Spleen (tissue), 11 donors: ENCODE measurements around the gene AAGAB. TPM values are rescaled to one million over a fixed set of nuclear protein-coding genes. Genes with fewer than 3 reads are reported as not detected.

Experiments used
- DNase-seq: peaks from one replicate; pipeline ENCODE4 v3.0.0-alpha.2; 2020
- H3K27ac ChIP-seq, 8 donors: fragments of 200-600 bp; sonication (generic) in 7 of 8; 1 replicate in 4 of 8; 2 replicates in 4 of 8; pipeline versions ENCODE4 v1.5.0 to v1.8.0; 2016 to 2021; ENCODE audit warnings: inconsistent platforms in 4 of 8, mild to moderate bottlenecking in 4 of 8, moderate library complexity in 1 of 8
- H3K27me3 ChIP-seq, 7 donors: fragments of 200-600 bp; sonication (generic) in 6 of 7; replicated peaks in 1 of 7; 1 replicate in 4 of 7; 2 replicates in 3 of 7; pipeline versions ENCODE4 v1.5.0 to v1.8.0; 2016 to 2021; ENCODE audit warnings: inconsistent platforms in 3 of 7, mild to moderate bottlenecking in 1 of 7
- H3K36me3 ChIP-seq, 6 donors: fragments of 200-600 bp; sonication (generic) in 5 of 6; 1 replicate in 4 of 6; 2 replicates in 2 of 6; pipeline versions ENCODE4 v1.5.0 to v1.8.0; 2016 to 2021; ENCODE audit warnings: inconsistent platforms in 2 of 6
- H3K4me1 ChIP-seq, 6 donors: fragments of 200-600 bp; sonication (generic) in 5 of 6; 1 replicate in 3 of 6; 2 replicates in 3 of 6; pipeline versions ENCODE4 v1.5.0 to v1.8.0; 2016 to 2021; ENCODE audit warnings: inconsistent platforms in 3 of 6
- H3K4me3 ChIP-seq, 8 donors: fragments of 200-600 bp; sonication (generic) in 7 of 8; 1 replicate in 4 of 8; 2 replicates in 4 of 8; pipeline versions ENCODE4 v1.5.0 to v1.8.0; 2016 to 2021; ENCODE audit warnings: inconsistent platforms in 4 of 8, mild to moderate bottlenecking in 4 of 8, moderate library complexity in 2 of 8
- H3K9me3 ChIP-seq, 8 donors: fragments of 200-600 bp; sonication (generic) in 7 of 8; 1 replicate in 4 of 8; 2 replicates in 4 of 8; pipeline versions ENCODE4 v1.5.0 to v1.8.0; 2016 to 2021; ENCODE audit warnings: inconsistent platforms in 4 of 8
- POLR2A ChIP-seq, 3 donors: fragments of 450-650 bp; IDR thresholded peaks; one replicate each; pipeline ENCODE4 v1.5.1; 2017; ENCODE audit warnings: antibody characterized with exemption in 3 of 3, mild to moderate bottlenecking in 1 of 3
- POLR2AphosphoS5 ChIP-seq, 3 donors: sonication (generic); formaldehyde crosslinking; IDR thresholded peaks; one replicate each; pipeline ENCODE4 v1.5.1; 2017; ENCODE audit warnings: antibody characterized with exemption in 3 of 3
- WGBS, 5 donors: extraction: QIAGEN DNeasy Blood & Tissue Kit in 3 of 5; methylation state at CpG; one replicate each; pipeline versions ENCODE4 v1.1.5 to v1.1.7; 2013 to 2018; 5-methylcytosine and 5-hydroxymethylcytosine counted together
- intact Hi-C: fragments of 100-400 bp; cut with DNase I; formaldehyde crosslinking; loops from one replicate; pipeline ENCODE4 v1.15.0; 2023; ENCODE audit warnings: low total_unique reads
- polyA plus RNA-seq, 3 donors: library from polyadenylated mRNA; stranded (reverse); fragments of 200-250 nt; gene quantifications; one replicate each; pipeline ENCODE4 v1.2.1, GENCODE V29; 2013
- total RNA-seq, 7 donors: library from RNA; depleted of rRNA in 3 of 7; stranded (reverse); fragments of >200 nt in 3 of 7; fragmentation: NEBNext Ultra II Directional in 4 of 7; extraction: Animal tissue kit (Norgen Biotek cat#: 25700) in 4 of 7; gene quantifications; one replicate each; pipeline versions ENCODE4 v1.1.0 to v1.2.1, GENCODE V29; 2016 to 2021
- TF ChIP-seq, protein P1 (sequence below), 11 experiments: fragments of 200-600 bp in 7 of 11; fragments of 450-650 bp in 4 of 11; sonication (generic) in 4 of 11; IDR thresholded peaks in 8 of 11; conservative IDR thresholded peaks in 3 of 11; 1 replicate in 7 of 11; 2 replicates in 4 of 11; pipeline versions ENCODE4 v1.4.0 to v1.8.0; 2016 to 2021; ENCODE audit warnings: antibody characterized with exemption in 11 of 11, inconsistent platforms in 4 of 11, mild to moderate bottlenecking in 1 of 11
- donor health status: healthy with polysubstance abuse.
- donor health status: DM: no; HTN: no; CAD: no; lungs with moderate emphysema.
- donor health status: DM: no; HTN: no; CAD: no.
- donor health status: Bipolar disorder and iron deficiency.
- donor health status: healthy.
- donor health status: DM: no; HTN: no; CAD: no.
- donor health status: DM: yes; HTN: yes; CAD: no.

AAGAB gene
- total and polyA plus RNA-seq, 10 donors, result 13.2 to 39.3 (median 24.5) TPM

DNA sequence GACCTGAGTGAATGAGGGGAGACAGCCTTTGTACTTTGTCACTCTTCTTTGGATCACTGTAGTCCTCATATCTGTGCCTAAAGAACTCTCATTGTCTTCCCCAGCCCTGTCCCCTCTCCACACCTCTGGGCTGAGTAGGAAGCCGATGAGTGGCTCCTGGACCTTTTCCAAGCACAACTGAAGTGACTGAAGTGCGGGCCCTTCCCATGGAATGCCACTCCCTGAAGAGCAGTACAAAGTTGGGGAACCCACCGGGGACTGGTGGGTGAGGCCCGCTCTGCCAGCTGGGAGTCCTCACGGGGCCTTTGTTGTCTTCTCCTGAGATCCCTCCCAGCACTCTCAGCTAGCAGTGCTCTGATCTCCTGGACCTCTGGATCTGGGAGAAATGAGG lies 90.1 kb downstream of the AAGAB start:
- 61 to 83% (median 79%) methylated on average over 5 of the region's 5 CpGs for WGBS, 5 donors
- peaks cover 0 to 52% (median 39%) of the 10 kb centered on the region in 6 donors for H3K36me3 ChIP-seq
- no peak overlapping the region for H3K27ac ChIP-seq
- intact Hi-C loops, result no loop called here
- H3K27me3 ChIP-seq, result no peaks in the 10 kb centered on the region
- H3K4me1 ChIP-seq, result peaks cover 6 to 69% (median 23%) of the 10 kb centered on the region in 6 donors
- H3K4me3 ChIP-seq, result no peak overlapping the region
- no peaks in the 10 kb centered on the region for H3K9me3 ChIP-seq
- no peak for DNase-seq
- TF ChIP-seq POLR2A (IDR thresholded peaks at IDR 0.05) (no peak), POLR2AphosphoS5 (IDR thresholded peaks at IDR 0.05) (no peak)
- TF ChIP-seq, protein P1, sequence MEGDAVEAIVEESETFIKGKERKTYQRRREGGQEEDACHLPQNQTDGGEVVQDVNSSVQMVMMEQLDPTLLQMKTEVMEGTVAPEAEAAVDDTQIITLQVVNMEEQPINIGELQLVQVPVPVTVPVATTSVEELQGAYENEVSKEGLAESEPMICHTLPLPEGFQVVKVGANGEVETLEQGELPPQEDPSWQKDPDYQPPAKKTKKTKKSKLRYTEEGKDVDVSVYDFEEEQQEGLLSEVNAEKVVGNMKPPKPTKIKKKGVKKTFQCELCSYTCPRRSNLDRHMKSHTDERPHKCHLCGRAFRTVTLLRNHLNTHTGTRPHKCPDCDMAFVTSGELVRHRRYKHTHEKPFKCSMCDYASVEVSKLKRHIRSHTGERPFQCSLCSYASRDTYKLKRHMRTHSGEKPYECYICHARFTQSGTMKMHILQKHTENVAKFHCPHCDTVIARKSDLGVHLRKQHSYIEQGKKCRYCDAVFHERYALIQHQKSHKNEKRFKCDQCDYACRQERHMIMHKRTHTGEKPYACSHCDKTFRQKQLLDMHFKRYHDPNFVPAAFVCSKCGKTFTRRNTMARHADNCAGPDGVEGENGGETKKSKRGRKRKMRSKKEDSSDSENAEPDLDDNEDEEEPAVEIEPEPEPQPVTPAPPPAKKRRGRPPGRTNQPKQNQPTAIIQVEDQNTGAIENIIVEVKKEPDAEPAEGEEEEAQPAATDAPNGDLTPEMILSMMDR (IDR thresholded peaks at IDR 0.05 in 8 of 11, conservative IDR thresholded peaks at IDR 0.05 in 3 of 11), result no peak

DNA sequence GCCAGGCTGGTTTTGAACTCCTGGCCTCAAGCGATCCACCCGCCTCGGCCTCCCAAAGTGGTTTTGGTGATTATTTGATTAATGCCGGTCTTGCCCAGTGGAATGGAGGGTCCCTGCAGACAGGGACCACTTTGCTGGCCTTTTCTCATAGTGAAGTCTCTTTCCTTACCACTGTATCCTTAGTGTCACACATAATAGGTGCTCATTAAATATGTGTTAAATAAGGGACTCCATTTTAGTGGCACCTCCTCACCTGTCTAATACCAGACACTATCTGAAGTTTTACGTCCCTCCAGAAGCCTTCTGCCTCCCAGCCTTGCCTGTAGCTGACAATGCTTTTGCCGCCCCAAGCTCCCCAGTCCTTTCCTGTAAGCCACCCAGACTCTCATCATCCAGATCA lies 91.3 kb downstream of the AAGAB start:
- Histone ChIP-seq H3K4me3 (no peak overlapping the region), H3K9me3 (no peaks in the 10 kb centered on the region), H3K27me3 (no peaks in the 10 kb centered on the region), H3K36me3 (peaks cover 0 to 39% (median 32%) of the 10 kb centered on the region in 6 donors), H3K27ac (no peak overlapping the region), H3K4me1 (peaks cover 6 to 71% (median 26%) of the 10 kb centered on the region in 6 donors)
- DNase-seq, result no peak
- 96 to 98% (median 98%) methylated on average over 6 of the region's 6 CpGs for WGBS, 5 donors
- intact Hi-C loops, result no loop called here
- TF ChIP-seq, protein P1 (IDR thresholded peaks at IDR 0.05 in 8 of 11, conservative IDR thresholded peaks at IDR 0.05 in 3 of 11), result no peak
- no peak for TF ChIP-seq POLR2AphosphoS5 (IDR thresholded peaks at IDR 0.05)
- no peak for TF ChIP-seq POLR2A (IDR thresholded peaks at IDR 0.05)

DNA sequence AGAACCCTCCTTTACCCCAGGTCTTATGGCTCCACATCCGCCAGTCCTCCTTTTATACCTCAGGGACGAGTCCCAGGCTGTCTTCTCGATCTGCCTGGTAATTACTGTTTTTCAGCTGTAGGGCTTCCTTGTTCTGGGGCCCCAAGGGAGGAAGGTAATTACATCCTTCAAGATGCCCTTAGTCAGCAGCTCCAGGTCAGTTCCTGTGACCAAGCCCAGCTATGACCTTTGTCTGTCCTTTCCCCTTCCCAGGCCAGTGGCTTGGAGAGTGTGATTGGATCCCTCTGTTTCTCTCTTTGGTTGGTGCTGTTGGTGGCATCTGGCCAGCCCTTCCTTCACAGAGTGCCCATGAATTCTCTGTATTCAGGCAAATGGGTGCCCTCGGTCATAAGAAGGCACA lies 92.6 kb downstream of the AAGAB start:
- peaks cover 15 to 67% (median 31%) of the 10 kb centered on the region in 6 donors for H3K4me1 ChIP-seq
- no peak overlapping the region for H3K27ac ChIP-seq
- no peaks in the 10 kb centered on the region for H3K9me3 ChIP-seq
- TF ChIP-seq, protein P1 (IDR thresholded peaks at IDR 0.05 in 8 of 11, conservative IDR thresholded peaks at IDR 0.05 in 3 of 11), result no peak
- no peak for TF ChIP-seq POLR2A (IDR thresholded peaks at IDR 0.05)
- no peak for TF ChIP-seq POLR2AphosphoS5 (IDR thresholded peaks at IDR 0.05)
- WGBS, 5 donors, result 70 to 79% (median 74%) methylated on average over 4 of the region's 4 CpGs
- no peaks in the 10 kb centered on the region for H3K27me3 ChIP-seq
- H3K36me3 ChIP-seq, result peaks cover 0 to 26% (median 21%) of the 10 kb centered on the region in 6 donors
- H3K4me3 ChIP-seq, result no peak overlapping the region
- no peak for DNase-seq
- intact Hi-C loops, result no loop called here

DNA sequence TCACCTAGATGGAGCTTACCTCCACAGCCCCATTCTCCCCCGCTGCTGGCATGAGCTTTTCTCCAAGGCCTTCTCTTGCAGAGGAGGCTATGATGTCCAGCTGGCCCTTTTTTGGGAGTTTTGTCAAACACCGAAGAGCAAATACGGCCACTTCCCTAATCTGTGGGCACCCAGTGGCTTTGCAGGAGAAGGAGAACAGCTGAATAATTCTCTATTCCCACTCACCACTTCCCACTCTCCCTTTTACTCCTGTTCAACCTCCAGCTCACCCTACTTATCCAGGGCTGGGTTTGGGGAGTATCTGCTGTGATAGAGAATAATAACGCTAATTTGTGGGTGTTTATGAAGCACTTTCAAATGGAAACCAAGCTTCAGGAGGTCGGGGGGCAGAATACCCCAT lies 93.0 kb downstream of the AAGAB start:
- H3K36me3 ChIP-seq, result peaks cover 0 to 22% (median 16%) of the 10 kb centered on the region in 6 donors
- no peak overlapping the region for H3K27ac ChIP-seq
- no peaks in the 10 kb centered on the region for H3K27me3 ChIP-seq
- H3K9me3 ChIP-seq, result no peaks in the 10 kb centered on the region
- intact Hi-C loops, result no loop called here
- H3K4me1 ChIP-seq, result peaks cover 15 to 69% (median 31%) of the 10 kb centered on the region in 6 donors
- TF ChIP-seq, protein P1 (IDR thresholded peaks at IDR 0.05 in 8 of 11, conservative IDR thresholded peaks at IDR 0.05 in 3 of 11), result no peak
- TF ChIP-seq POLR2AphosphoS5 (IDR thresholded peaks at IDR 0.05), result no peak
- no peak for TF ChIP-seq POLR2A (IDR thresholded peaks at IDR 0.05)
- DNase-seq, result no peak
- 76 to 89% (median 78%) methylated on average over 5 of the region's 5 CpGs for WGBS, 5 donors
- no peak overlapping the region for H3K4me3 ChIP-seq
